Keratinocyte (primary cell): Measurements from ENCODE around the gene STIMATE. TPM values are rescaled to one million over a fixed set of nuclear protein-coding genes. Genes with fewer than 3 reads are reported as not detected.

ENCODE experiments used
- DNase-seq: peaks from one replicate; pipeline ENCODE4 v3.0.0-alpha.2; 2011; ENCODE audit warnings: low read depth, missing footprints, low spot score
- FAIRE-seq: peaks from 2 replicates; lab custom pipeline; 2011; peaks lifted over from hg19 to GRCh38; lab: Jason Lieb, UNC
- H2AFZ ChIP-seq: 2 replicates; pipeline ENCODE4 v1.6.0; 2012; ENCODE audit warnings: low read length, control low read depth, inconsistent platforms; ENCODE audit not compliant: control insufficient read depth
- H3K27ac ChIP-seq: 2 replicates; pipeline ENCODE4 v1.5.1; 2011; ENCODE audit warnings: low read length; ENCODE audit not compliant: control insufficient read depth, insufficient read depth
- H3K27me3 ChIP-seq: 3 replicates; pipeline ENCODE4 v1.6.0; 2011; ENCODE audit warnings: low read length; ENCODE audit not compliant: control insufficient read depth, insufficient read depth; ENCODE audit errors: extremely low read depth
- H3K36me3 ChIP-seq, 2 experiments: 2 replicates in 1 of 2; 3 replicates in 1 of 2; pipeline ENCODE4 v1.5.1; 2011; ENCODE audit warnings: low read length in 2 of 2, mild to moderate bottlenecking in 1 of 2; ENCODE audit not compliant: control insufficient read depth in 2 of 2, insufficient read depth in 2 of 2; ENCODE audit errors: extremely low read depth in 1 of 2
- H3K4me1 ChIP-seq: 3 replicates; pipeline ENCODE4 v1.5.1; 2011; ENCODE audit warnings: low read length; ENCODE audit not compliant: control insufficient read depth, insufficient read depth; ENCODE audit errors: extremely low read depth
- H3K4me2 ChIP-seq: 3 replicates; pipeline ENCODE4 v1.6.0; 2011; ENCODE audit warnings: low read depth, low read length; ENCODE audit not compliant: control insufficient read depth, insufficient read depth; ENCODE audit errors: extremely low read depth
- H3K4me3 ChIP-seq, 3 experiments: fragments of 200-600 bp in 1 of 3; sonication (generic) in 1 of 3; 2 replicates in 2 of 3; 3 replicates in 1 of 3; pipeline ENCODE4 v1.5.1; 2011 to 2016; ENCODE audit warnings: low read length in 3 of 3, mild to moderate bottlenecking in 3 of 3, control low read depth in 2 of 3, inconsistent platforms in 1 of 3, low read depth in 1 of 3, mixed read lengths in 1 of 3, mixed run types in 1 of 3, moderate library complexity in 1 of 3; ENCODE audit not compliant: control insufficient read depth in 2 of 3, insufficient read depth in 2 of 3; ENCODE audit errors: extremely low read depth in 1 of 3
- H3K79me2 ChIP-seq: 2 replicates; pipeline ENCODE4 v1.6.0; 2012; ENCODE audit warnings: low read length; ENCODE audit not compliant: control insufficient read depth, insufficient read depth
- H3K9ac ChIP-seq: 3 replicates; pipeline ENCODE4 v1.6.0; 2011; ENCODE audit warnings: low read length; ENCODE audit not compliant: control insufficient read depth, insufficient read depth; ENCODE audit errors: extremely low read depth
- H3K9me1 ChIP-seq: 3 replicates; pipeline ENCODE4 v1.6.0; 2011; ENCODE audit warnings: low read length; ENCODE audit not compliant: control insufficient read depth, insufficient read depth; ENCODE audit errors: extremely low read depth
- H3K9me3 ChIP-seq: 2 replicates; pipeline ENCODE4 v1.5.1; 2012; ENCODE audit warnings: low read depth, low read length; ENCODE audit not compliant: control insufficient read depth
- H4K20me1 ChIP-seq: 3 replicates; pipeline ENCODE4 v1.6.0; 2011; ENCODE audit warnings: low read length; ENCODE audit not compliant: control insufficient read depth, insufficient read depth; ENCODE audit errors: extremely low read depth
- CTCF ChIP-seq, 3 experiments: IDR thresholded peaks in 1 of 3; conservative IDR thresholded peaks in 1 of 3; optimal IDR thresholded peaks in 1 of 3; 2 replicates in 2 of 3; 3 replicates in 1 of 3; pipeline versions ENCODE3 to v1.5.1; 2011; ENCODE audit warnings: low read length in 3 of 3, mild to moderate bottlenecking in 3 of 3, moderate library complexity in 2 of 3, control low read depth in 1 of 3, inconsistent platforms in 1 of 3; ENCODE audit not compliant: insufficient read depth in 2 of 3; ENCODE audit errors: extremely low read depth in 1 of 3
- EZH2 ChIP-seq: IDR thresholded peaks from one replicate; pipeline ENCODE4 v1.6.1; 2012; ENCODE audit warnings: inconsistent platforms, mild to moderate bottlenecking, low read length, moderate library complexity
- dilution Hi-C: fragments of 300-500 bp; cut with MboI; formaldehyde crosslinking; loops from one replicate; pipeline ENCODE4 v1.7.0; 2020; ENCODE audit warnings: low sequenced_read_pairs; ENCODE audit not compliant: extremely low pct_ligation_motif_present
- polyA plus RNA-seq, 5 experiments: library from polyadenylated mRNA; depleted of rRNA in 3 of 5; stranded (reverse) in 3 of 5; stranded (forward) in 1 of 5; unstranded in 1 of 5; fragments of >200 nt; gene quantifications; 1 replicate in 1 of 5; 2 replicates in 3 of 5; 3 replicates in 1 of 5; pipeline versions ENCODE4 v1.2.1 to v1.2.3, GENCODE V29; 2011 to 2012; ENCODE audit warnings: missing spikeins in 2 of 5, low read depth in 1 of 5, low replicate concordance in 1 of 5

The STIMATE gene
- polyA plus RNA-seq, 1 donor (not counting 4 experiments of a cell fraction or from before 2014, with no cell fraction given) = 8.2 TPM

GRCh38 chr3:52926554-52926953, 29.2 kb upstream of the STIMATE start:
- no peak for FAIRE-seq
- no peak overlapping the region for H3K9ac ChIP-seq

GRCh38 chr3:52925405-52926313, 28.3 kb upstream of the STIMATE start:
- H3K36me3 ChIP-seq = peaks cover 0 to 1% of the 10 kb centered on the region in 2 experiments
- H3K4me2 ChIP-seq = no peak overlapping the region
- H3K79me2 ChIP-seq = no peaks in the 10 kb centered on the region
- H2AFZ ChIP-seq = no peak overlapping the region
- no peaks in the 10 kb centered on the region for H4K20me1 ChIP-seq
- H3K9me1 ChIP-seq = no peaks in the 10 kb centered on the region
- TF ChIP-seq CTCF (optimal IDR thresholded peaks at IDR 0.05 in 1 of 3, IDR thresholded peaks at IDR 0.05 in 1 of 3, conservative IDR thresholded peaks at IDR 0.05 in 1 of 3; ENCODE audit: extremely low read depth in 1 of 3, insufficient read depth in 2 of 3, low read length in 3 of 3) (no peak), EZH2 (no peak)
- FAIRE-seq (no peak), DNase-seq (no peak)
- no peaks in the 10 kb centered on the region for H3K4me1 ChIP-seq
- no peak overlapping the region for H3K4me3 ChIP-seq
- dilution Hi-C loops = no loop called here
- H3K9me3 ChIP-seq = no peaks in the 10 kb centered on the region
- H3K27me3 ChIP-seq = no peaks in the 10 kb centered on the region
- H3K9ac ChIP-seq = no peak overlapping the region
- H3K27ac ChIP-seq = no peak overlapping the region

More at GRCh38 chr3:52926554-52926953, 29.2 kb upstream of the STIMATE start:
- no peak for TF ChIP-seq EZH2
- no peak for TF ChIP-seq CTCF (optimal IDR thresholded peaks at IDR 0.05 in 1 of 3, IDR thresholded peaks at IDR 0.05 in 1 of 3, conservative IDR thresholded peaks at IDR 0.05 in 1 of 3; ENCODE audit: extremely low read depth in 1 of 3, insufficient read depth in 2 of 3, low read length in 3 of 3)
- no peak for DNase-seq
- Histone ChIP-seq H3K9me3 (no peaks in the 10 kb centered on the region), H3K9me1 (no peaks in the 10 kb centered on the region), H3K4me3 (no peak overlapping the region), H3K79me2 (no peaks in the 10 kb centered on the region), H4K20me1 (no peaks in the 10 kb centered on the region), H3K27me3 (no peaks in the 10 kb centered on the region), H2AFZ (no peak overlapping the region), H3K36me3 (peaks cover 0 to 1% of the 10 kb centered on the region in 2 experiments), H3K27ac (no peak overlapping the region), H3K4me1 (no peaks in the 10 kb centered on the region), H3K4me2 (no peak overlapping the region)
- dilution Hi-C loops = no loop called here
